Measurements from ENCODE around the gene BRME1. TPM values are rescaled to one million over a fixed set of nuclear protein-coding genes. Genes with fewer than 3 reads are reported as not detected.

The BRME1 gene
- total RNA-seq, 1 experiment from 2014 or later = 6.7 TPM

DNA sequence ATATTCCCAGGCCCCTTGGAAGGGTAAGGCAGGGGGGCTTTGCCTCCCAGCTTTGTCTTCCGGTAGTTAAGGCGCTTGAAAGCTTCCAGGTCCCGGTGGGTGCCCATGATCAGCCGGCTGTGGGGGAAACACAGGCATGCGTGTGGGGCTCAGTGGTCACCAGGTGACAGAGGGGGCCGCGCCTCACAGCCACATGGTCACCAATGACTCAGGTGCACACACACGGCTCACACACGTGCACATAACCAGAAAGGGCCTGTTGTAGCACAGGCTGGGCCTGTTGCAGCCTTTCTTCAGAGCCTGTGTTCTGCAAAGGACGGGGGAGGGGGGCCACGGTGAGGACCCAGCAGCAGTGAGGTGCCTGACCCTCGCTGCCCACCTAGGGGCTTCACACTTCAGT lies 23.1 kb downstream of the BRME1 start:
- H4K20me1 ChIP-seq (ENCODE audit: control insufficient read depth, insufficient read depth, insufficient read length) = no peaks in the 10 kb centered on the region
- H2AFZ ChIP-seq (ENCODE audit: low read length) = no peak overlapping the region

More for the DNA sequence above, 23.1 kb downstream of the BRME1 start:
- Histone ChIP-seq H3T11ph (ENCODE audit: low read length) (no peak overlapping the region), H3K4me2 (ENCODE audit: insufficient read depth, insufficient read length, low read length) (no peak overlapping the region), H3K9ac (ENCODE audit: extremely low read depth, insufficient read length, low read length) (no peak overlapping the region), H2BK20ac (ENCODE audit: low read depth, low read length, poor library complexity, severe bottlenecking) (no peak overlapping the region), H3K79me2 (ENCODE audit: insufficient read depth, low read length) (no peaks in the 10 kb centered on the region), H3K27me3 (ENCODE audit: insufficient read depth, low read length) (no peaks in the 10 kb centered on the region), H3K23ac (ENCODE audit: insufficient read length, low read depth, low read length) (no peak overlapping the region), H2BK5ac (ENCODE audit: insufficient read length, low read length) (no peak overlapping the region), H3K79me1 (ENCODE audit: insufficient read depth, low read depth, low read length, poor library complexity, severe bottlenecking) (no peaks in the 10 kb centered on the region), H3K56ac (ENCODE audit: insufficient read length, low read depth, low read length) (no peak overlapping the region), H3K23me2 (ENCODE audit: insufficient read length, low read depth, low read length, poor library complexity, severe bottlenecking) (peaks cover 3% of the 10 kb centered on the region), H4K5ac (ENCODE audit: insufficient read length, low read depth, low read length) (no peak overlapping the region), H3K4me1 (ENCODE audit: insufficient read depth, low read length) (peaks cover 3% of the 10 kb centered on the region; the same call in 1 of the 2 replicates), H3K4ac (ENCODE audit: low read depth, low read length) (no peak overlapping the region), H3K27ac (ENCODE audit: insufficient read length, low read depth, low read length) (no peak overlapping the region), H4K8ac (replicated peaks; ENCODE audit: insufficient read length, low read depth, low read length) (no peak overlapping the region), H2BK15ac (ENCODE audit: low read depth, low read length) (no peak overlapping the region), H3K18ac (ENCODE audit: insufficient read length, low read depth, low read length) (no peak overlapping the region), H2AK5ac (ENCODE audit: insufficient read length, low read length) (no peak overlapping the region), H4K91ac (ENCODE audit: insufficient read length, low read depth, low read length) (no peak overlapping the region), H2BK12ac (ENCODE audit: insufficient read length, low read depth, low read length) (no peak overlapping the region), H3K9me3 (ENCODE audit: control insufficient read depth, low read depth, low read length) (no peaks in the 10 kb centered on the region), H3K14ac (ENCODE audit: insufficient read depth, low read length) (no peak overlapping the region; the same call in 1 of the 2 replicates), H2BK120ac (ENCODE audit: low read depth, low read length, poor library complexity, severe bottlenecking) (no peak overlapping the region)
- H3K4me3 Mint-ChIP-seq = no peak overlapping the region
- no peaks in the 10 kb centered on the region; a peak in 1 of 5 replicates for H3K9me3 Mint-ChIP-seq
- TF ChIP-seq, protein P1, sequence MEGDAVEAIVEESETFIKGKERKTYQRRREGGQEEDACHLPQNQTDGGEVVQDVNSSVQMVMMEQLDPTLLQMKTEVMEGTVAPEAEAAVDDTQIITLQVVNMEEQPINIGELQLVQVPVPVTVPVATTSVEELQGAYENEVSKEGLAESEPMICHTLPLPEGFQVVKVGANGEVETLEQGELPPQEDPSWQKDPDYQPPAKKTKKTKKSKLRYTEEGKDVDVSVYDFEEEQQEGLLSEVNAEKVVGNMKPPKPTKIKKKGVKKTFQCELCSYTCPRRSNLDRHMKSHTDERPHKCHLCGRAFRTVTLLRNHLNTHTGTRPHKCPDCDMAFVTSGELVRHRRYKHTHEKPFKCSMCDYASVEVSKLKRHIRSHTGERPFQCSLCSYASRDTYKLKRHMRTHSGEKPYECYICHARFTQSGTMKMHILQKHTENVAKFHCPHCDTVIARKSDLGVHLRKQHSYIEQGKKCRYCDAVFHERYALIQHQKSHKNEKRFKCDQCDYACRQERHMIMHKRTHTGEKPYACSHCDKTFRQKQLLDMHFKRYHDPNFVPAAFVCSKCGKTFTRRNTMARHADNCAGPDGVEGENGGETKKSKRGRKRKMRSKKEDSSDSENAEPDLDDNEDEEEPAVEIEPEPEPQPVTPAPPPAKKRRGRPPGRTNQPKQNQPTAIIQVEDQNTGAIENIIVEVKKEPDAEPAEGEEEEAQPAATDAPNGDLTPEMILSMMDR (conservative IDR thresholded peaks at IDR 0.05) = no peak
- peaks cover 20 to 27% of the 10 kb centered on the region in 2 experiments for H3K4me1 Mint-ChIP-seq
- no CpG with 5 or more reads among the region's 12 CpGs for WGBS (ENCODE audit: extremely low coverage, insufficient read length, low lambda C conversion rate)
- no peak for DNase-seq
- no peak overlapping the region for H3K27ac Mint-ChIP-seq
- peaks cover 15% of the 10 kb centered on the region for H3K27me3 Mint-ChIP-seq (ENCODE audit: low read depth)
- no peaks in the 10 kb centered on the region for H3K36me3 Mint-ChIP-seq (ENCODE audit: insufficient read depth in 1 of 3, low read depth in 3 of 3)
